HG03280 (cell line): Measurements from ENCODE around the gene PAXX.

ENCODE experiments used
- ATAC-seq: cut with Tn5 transposase; IDR thresholded peaks from one replicate; pipeline ENCODE4 v1.9.1; 2021; ENCODE audit warnings: mild to moderate bottlenecking, moderate library complexity; ENCODE audit not compliant: unreplicated experiment

Gene PAXX

GRCh38 chr9:136964833-136965422 is 27.3 kb upstream of the PAXX start:
- no peak for ATAC-seq

GRCh38 chr9:136965771-136966484 is 26.3 kb upstream of the PAXX start:
- no peak for ATAC-seq

- ATAC-seq, result no peak
Observed at GRCh38 chr9:136968333-136969127, 23.7 kb upstream of the PAXX start.

- no peak for ATAC-seq
Observed at GRCh38 chr9:136969150-136969549, 23.1 kb upstream of the PAXX start.

- ATAC-seq, result no peak
Observed at GRCh38 chr9:136969774-136970173, 22.4 kb upstream of the PAXX start.

- ATAC-seq, result no peak
Observed at GRCh38 chr9:136970361-136970760, 21.9 kb upstream of the PAXX start.

- ATAC-seq, result no peak
Observed at GRCh38 chr9:136971746-136972145, 20.5 kb upstream of the PAXX start.

- ATAC-seq, result no peak
Observed at GRCh38 chr9:136972335-136972734, 19.9 kb upstream of the PAXX start.

- no peak for ATAC-seq
Observed at GRCh38 chr9:136972743-136973142, 19.5 kb upstream of the PAXX start.

GRCh38 chr9:136973618-136974617 is 18.3 kb upstream of the PAXX start:
- no peak for ATAC-seq

GRCh38 chr9:136974817-136975535 is 17.2 kb upstream of the PAXX start:
- ATAC-seq, result no peak

GRCh38 chr9:136975644-136976043 is 16.6 kb upstream of the PAXX start:
- ATAC-seq, result no peak

GRCh38 chr9:136977223-136977622 is 15.0 kb upstream of the PAXX start, which contains the start of gene PTGDS:
PTGDS (plus strand) TSS chr9:136977504; CDS start chr9:136977579, 75 bp downstream.
- no peak for ATAC-seq

- ATAC-seq, result no peak
Observed at GRCh38 chr9:136977649-136978072, 14.6 kb upstream of the PAXX start.

GRCh38 chr9:136978073-136978864 is 14.0 kb upstream of the PAXX start:
- no peak for ATAC-seq

GRCh38 chr9:136978865-136979544 is 13.2 kb upstream of the PAXX start:
- ATAC-seq, result no peak

GRCh38 chr9:136979769-136980587 is 12.2 kb upstream of the PAXX start:
- no peak for ATAC-seq
